Measurements from ENCODE around the gene GAB2.
A peak's percentile ranks its signal among the peaks of the same experiment; 100 is the strongest.

GAB2 gene

DNA sequence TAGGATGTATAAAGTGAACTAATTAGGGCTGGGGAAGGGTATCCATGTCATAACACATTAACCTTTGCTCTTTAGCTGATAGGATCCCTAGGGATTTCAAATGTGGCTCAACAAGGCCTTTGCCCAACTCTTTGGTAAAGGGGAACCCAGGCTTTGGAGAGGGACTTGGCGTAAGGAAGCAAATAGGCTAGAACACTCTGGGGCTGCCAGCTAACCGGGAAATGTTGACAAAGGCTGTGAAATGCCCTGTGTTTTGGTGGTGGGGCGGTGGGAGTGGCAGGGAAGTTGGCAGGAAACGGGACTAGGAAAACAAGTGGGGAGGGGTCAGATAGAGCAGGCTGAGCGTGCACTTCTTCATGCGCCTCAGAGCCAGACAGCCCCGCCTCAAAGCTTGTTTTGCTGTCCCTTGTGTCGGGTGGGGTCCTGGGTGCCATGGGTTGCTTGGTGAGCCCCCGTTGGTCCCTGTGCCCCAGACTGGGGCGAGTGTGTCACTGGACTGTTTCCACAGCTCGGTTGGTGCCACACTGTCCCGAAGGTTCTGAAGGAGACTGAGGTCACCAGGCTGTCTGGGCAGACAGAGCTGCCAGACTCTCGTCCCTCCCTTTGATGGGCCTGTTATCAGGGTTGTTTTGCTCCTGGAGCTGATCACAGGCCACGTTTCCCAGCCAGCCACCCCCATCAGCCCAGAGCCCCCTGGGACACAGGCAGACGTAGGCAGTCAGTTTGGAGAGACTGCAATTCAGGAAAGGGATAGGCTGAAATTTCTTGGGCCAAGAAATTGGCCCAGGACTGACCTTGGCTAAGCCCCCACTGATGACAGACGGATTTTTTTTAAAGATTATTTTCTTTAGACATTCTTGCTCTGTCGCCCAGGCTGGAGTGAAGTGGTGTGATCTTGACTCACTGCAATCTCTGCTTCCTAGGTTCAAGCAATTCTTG lies 248.8 kb downstream of the GAB2 start:
- DNase-seq (ENCODE audit: extremely low read depth, low read depth), result peak; percentile 87
- TF ChIP-seq, protein P1, sequence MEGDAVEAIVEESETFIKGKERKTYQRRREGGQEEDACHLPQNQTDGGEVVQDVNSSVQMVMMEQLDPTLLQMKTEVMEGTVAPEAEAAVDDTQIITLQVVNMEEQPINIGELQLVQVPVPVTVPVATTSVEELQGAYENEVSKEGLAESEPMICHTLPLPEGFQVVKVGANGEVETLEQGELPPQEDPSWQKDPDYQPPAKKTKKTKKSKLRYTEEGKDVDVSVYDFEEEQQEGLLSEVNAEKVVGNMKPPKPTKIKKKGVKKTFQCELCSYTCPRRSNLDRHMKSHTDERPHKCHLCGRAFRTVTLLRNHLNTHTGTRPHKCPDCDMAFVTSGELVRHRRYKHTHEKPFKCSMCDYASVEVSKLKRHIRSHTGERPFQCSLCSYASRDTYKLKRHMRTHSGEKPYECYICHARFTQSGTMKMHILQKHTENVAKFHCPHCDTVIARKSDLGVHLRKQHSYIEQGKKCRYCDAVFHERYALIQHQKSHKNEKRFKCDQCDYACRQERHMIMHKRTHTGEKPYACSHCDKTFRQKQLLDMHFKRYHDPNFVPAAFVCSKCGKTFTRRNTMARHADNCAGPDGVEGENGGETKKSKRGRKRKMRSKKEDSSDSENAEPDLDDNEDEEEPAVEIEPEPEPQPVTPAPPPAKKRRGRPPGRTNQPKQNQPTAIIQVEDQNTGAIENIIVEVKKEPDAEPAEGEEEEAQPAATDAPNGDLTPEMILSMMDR (IDR thresholded peaks at IDR 0.05; ENCODE audit: low read depth, low read length), result no peak

DNA sequence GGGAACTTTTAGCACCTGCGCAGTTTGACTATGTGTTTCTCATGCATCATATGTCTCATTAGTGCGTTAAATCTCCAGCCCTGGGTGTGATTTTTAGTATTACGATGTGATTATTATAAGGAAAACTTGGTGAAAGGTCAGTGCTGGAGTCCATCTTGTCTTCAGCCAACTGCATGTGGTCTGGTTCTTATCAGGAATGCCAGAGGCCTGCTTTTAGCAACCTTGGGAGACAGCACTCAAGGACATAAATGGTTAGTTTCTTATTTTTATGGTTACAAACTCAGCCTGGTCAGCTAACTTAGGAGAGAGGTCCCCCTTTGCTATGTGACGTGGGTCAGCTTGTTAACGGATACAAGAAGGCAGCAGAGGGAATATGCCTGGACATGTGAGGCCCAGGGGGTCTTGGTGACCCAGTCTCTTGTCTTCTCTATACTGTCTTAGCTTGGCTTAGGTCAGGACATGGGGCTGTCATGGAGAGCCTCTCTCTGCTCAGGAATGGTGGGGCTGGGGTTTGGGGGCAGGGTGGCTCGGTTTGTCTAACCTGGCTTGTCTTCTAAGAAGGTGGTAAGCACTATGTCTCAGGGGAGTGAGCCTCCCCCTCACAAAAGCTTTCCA lies 250.7 kb downstream of the GAB2 start:
- no peak for DNase-seq (ENCODE audit: extremely low read depth, low read depth)
- TF ChIP-seq, protein P1 (IDR thresholded peaks at IDR 0.05; ENCODE audit: low read depth, low read length), result no peak
